Stimulated activated CD4-positive, alpha-beta T cell treated with anti-CD3 and anti-CD28 coated beads, Interleukin-12 subunit alpha, Interleukin-12 subunit beta, amount 100 ng/mL, for 4 hours (primary cell): ENCODE data around the gene TMEM44.

Experiments
- DNase-seq: peaks from one replicate; pipeline ENCODE4 v3.0.0-alpha.2; 2020

The TMEM44 gene

GRCh38 chr3:194633349-194634004, at the start of gene TMEM44:
TMEM44 (minus strand) TSS chr3:194633419; CDS start chr3:194633215, 204 bp downstream.
- peak; percentile 50 for DNase-seq

- peak; percentile 55 for DNase-seq
Observed at GRCh38 chr3:194682694-194683310, 49.6 kb upstream of the TMEM44 start.

- no peak for DNase-seq
Observed at GRCh38 chr3:194682189-194682693, 49.0 kb upstream of the TMEM44 start.

- no peak for DNase-seq
Observed at GRCh38 chr3:194680888-194681615, 47.8 kb upstream of the TMEM44 start.

- no peak for DNase-seq
Observed at GRCh38 chr3:194676471-194676870, 43.3 kb upstream of the TMEM44 start.

- DNase-seq: no peak
Observed at GRCh38 chr3:194675680-194676079, 42.5 kb upstream of the TMEM44 start.

GRCh38 chr3:194675081-194675640, 41.9 kb upstream of the TMEM44 start:
- DNase-seq: peak; percentile 71

- no peak for DNase-seq
Observed at GRCh38 chr3:194673761-194674160, 40.5 kb upstream of the TMEM44 start.

GRCh38 chr3:194672876-194673275, 39.7 kb upstream of the TMEM44 start:
- no peak for DNase-seq

GRCh38 chr3:194671900-194672808, 38.9 kb upstream of the TMEM44 start, which contains the start of gene LSG1:
LSG1 (minus strand) TSS chr3:194672191; CDS start chr3:194672162, 29 bp downstream.
- peak; percentile 84 for DNase-seq

GRCh38 chr3:194671511-194671899, 38.3 kb upstream of the TMEM44 start:
- no peak for DNase-seq

- DNase-seq: no peak
Observed at GRCh38 chr3:194667363-194667762, 34.1 kb upstream of the TMEM44 start.

GRCh38 chr3:194664857-194665256, 31.6 kb upstream of the TMEM44 start:
- no peak for DNase-seq

- DNase-seq: no peak
Observed at GRCh38 chr3:194661946-194662345, 28.7 kb upstream of the TMEM44 start.

GRCh38 chr3:194661374-194661773, 28.2 kb upstream of the TMEM44 start:
- DNase-seq: no peak

GRCh38 chr3:194659778-194660177, 26.6 kb upstream of the TMEM44 start:
- no peak for DNase-seq

GRCh38 chr3:194658477-194659242, 25.4 kb upstream of the TMEM44 start:
- DNase-seq: no peak

GRCh38 chr3:194657439-194657838, 24.2 kb upstream of the TMEM44 start:
- no peak for DNase-seq

- DNase-seq: no peak
Observed at GRCh38 chr3:194654443-194654842, 21.2 kb upstream of the TMEM44 start.

- DNase-seq: no peak
Observed at GRCh38 chr3:194647747-194648146, 14.5 kb upstream of the TMEM44 start.

- no peak for DNase-seq
Observed at GRCh38 chr3:194642769-194643168, 9.6 kb upstream of the TMEM44 start.
